CD4-positive, alpha-beta T cell treated with Interferon alpha-2 for 1 hour (primary cell): ENCODE results near the gene EXD3.
"Not testable (repeated sequence)": the region's sequence is repeated elsewhere in the genome, so short reads cannot be mapped to it uniquely, and the experiment has no call there.

Experiments used
- DNase-seq, 2 donors: peaks; one replicate each; pipeline ENCODE4 v3.0.0-alpha.2; 2020 to 2022

EXD3 gene

GRCh38 chr9:137266585-137267453 is 156.1 kb downstream of the EXD3 start:
- DNase-seq, result no peak

GRCh38 chr9:137266162-137266527 is 156.8 kb downstream of the EXD3 start:
- no peak for DNase-seq

- no peak for DNase-seq
Measured at GRCh38 chr9:137265496-137266161, 157.3 kb downstream of the EXD3 start.

DNA sequence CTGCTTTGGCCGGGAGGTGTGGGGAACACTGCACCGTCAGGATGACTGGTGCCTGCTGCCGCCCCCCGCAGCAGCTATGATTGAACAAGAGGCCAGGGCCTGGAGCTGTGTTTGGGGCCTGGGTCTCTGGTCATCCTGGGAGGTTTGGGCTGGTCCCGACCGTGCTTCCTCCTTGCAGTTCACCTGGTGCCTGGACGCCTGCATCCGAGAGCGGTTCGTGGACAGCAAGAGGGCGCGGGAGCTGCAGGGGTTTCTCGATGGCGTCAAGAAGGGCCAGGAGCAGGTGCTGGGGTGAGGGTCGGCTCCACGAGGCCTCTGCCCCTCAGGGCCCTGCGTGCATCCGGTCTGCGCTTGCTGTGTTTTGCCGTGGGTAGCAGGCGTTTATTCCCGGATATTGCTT is 158.9 kb downstream of the EXD3 start:
- DNase-seq, result no peak

GRCh38 chr9:137263506-137263905 is 159.5 kb downstream of the EXD3 start:
- DNase-seq, result no peak

DNA sequence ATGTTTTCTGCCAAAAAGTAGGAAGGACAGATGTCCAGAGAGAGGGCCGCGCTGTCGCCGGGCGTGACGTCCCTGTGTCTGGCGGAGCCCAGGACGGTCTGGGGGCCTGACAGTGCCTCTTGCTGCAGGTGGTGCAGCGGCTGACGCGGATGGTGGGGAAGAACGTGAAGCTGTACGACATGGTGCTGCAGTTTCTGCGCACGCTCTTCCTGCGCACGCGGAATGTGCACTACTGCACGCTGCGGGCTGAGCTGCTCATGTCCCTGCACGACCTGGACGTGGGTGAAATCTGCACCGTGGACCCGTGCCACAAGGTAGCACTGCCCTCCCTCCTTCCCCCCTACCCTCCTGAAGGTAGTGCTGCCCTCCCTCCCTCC is 160.1 kb downstream of the EXD3 start:
- no peak for DNase-seq

GRCh38 chr9:137262173-137262908 is 160.6 kb downstream of the EXD3 start:
- not testable (repeated sequence) for DNase-seq
